ENCODE results near the gene GTPBP3.

GTPBP3 gene

DNA sequence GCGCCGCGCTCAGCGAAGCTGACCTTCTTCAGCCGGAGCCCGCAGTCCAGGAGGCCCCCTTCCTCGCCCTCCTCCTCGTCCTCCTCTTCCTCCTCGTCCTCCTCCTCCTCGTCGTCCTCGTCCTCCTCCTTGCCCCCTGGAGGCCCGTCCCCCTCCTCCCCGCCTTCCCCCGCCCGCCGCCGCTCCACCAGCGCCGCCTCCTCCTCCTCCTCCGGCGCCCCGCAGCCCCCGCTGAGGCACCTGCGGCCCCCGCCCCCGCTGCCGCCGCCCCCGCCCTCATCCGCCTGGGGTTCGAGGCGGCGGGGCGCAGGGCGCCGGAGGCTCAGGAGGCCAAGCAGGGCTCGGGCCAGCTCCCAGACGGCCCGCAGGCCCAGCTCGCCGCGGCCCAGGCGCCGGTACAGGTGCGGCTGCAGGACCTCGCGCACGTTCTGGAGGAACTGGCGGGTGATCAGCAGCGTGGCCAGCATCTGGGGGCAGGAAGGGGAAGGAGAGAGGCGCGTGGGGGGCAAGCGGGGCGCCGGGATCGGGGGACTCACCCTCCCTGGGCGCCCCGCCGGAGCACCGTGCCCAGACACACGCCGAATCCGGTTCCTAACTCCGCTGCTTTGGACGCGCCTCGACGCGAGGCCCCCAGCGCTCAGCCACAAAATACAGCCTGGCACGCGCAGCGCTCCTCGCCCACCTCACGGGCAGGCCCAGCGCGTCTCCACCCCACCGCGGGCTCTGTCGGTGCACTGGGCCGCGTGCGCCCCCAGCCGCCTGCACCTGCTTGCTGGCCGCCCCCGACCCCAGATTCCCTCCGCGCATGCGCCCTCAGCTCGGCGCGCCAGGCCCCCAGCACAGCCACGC lies 8.6 kb upstream of the GTPBP3 start:
- DNase-seq: no peak

DNA sequence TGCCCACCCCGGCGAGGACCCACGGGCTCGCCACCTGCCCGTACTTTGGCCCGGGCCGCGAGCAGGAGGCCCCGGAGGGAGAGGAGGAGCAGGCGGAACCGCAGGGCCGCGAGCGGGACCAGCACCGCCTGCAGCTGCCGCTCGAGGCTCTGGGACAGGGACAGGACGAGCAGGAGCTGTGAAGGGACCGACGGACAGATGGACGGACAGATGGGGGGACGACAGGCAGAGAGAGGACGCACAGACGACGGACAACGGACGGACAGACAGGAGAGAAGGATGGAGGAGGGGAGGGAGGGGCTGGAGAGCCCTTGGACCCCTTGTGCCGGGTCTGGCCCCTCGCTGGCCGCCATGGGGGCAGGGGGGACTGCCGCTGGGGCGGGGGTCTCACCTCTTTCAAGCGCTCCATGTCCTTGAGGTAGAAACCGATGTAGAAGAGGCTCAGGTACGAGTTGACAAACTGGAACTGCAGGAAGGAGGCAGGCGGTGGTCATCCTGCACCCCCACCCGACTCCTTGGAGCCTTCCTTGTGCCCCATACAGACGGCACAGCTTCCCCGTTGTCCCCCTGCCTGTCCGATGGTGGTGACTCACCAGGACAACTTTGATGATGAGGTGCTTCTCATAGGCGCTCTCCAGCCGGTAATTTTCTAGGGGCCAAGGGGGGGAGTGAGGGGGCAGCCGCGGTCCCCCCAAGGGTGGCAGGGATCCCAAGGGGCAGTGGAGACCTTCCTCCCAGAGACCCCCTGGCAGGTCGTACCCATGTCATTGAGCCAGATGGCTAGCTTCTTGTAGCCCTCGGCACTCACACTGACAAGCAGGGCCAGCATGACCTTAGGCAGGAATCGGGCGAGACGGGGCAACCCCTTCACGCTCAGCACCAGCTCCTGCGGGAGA lies 7.7 kb upstream of the GTPBP3 start:
- no peak for DNase-seq

DNA sequence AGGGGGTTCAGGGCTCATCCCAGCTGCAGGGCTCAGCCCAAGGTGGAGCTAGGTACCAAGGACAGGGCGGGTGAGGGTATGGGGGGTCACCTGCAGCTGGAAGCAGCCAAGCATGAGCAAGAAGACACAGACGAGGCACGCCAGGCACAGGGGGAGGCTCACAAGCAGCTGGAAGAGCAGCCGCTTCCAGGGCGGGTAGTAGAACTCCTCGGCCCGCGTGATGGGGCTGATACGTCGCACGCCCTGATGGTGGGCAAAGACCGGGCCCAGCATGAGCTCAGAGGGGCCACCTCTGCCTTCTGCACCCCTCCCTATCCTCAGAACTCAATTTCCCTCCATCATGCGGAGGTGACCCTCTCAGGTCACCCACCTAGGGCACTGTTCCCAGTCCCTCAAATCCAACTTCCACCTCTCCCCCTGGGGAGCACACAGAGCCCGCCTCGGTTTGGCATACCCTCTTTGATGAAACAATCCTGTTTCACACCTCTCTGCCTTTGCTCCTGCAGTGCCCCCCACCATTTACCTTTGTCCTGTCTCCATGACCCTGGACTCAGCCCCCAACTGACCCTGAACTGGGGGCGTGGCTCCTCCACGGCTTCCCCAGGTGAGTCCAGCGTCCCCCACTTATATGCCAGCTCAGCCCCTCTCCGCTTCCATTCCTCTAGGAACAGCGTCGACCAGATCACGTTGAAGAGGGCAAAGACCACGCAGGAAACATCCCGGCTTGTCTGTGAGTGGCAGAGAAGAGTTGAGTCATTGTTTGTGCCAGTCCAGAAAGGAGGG lies 6.9 kb upstream of the GTPBP3 start:
- no peak for DNase-seq

GRCh38 chr19:17331045-17331558 lies 6.3 kb upstream of the GTPBP3 start:
- no peak for DNase-seq

- DNase-seq: no peak
Measured at GRCh38 chr19:17332360-17332676, 5.0 kb upstream of the GTPBP3 start.

DNA sequence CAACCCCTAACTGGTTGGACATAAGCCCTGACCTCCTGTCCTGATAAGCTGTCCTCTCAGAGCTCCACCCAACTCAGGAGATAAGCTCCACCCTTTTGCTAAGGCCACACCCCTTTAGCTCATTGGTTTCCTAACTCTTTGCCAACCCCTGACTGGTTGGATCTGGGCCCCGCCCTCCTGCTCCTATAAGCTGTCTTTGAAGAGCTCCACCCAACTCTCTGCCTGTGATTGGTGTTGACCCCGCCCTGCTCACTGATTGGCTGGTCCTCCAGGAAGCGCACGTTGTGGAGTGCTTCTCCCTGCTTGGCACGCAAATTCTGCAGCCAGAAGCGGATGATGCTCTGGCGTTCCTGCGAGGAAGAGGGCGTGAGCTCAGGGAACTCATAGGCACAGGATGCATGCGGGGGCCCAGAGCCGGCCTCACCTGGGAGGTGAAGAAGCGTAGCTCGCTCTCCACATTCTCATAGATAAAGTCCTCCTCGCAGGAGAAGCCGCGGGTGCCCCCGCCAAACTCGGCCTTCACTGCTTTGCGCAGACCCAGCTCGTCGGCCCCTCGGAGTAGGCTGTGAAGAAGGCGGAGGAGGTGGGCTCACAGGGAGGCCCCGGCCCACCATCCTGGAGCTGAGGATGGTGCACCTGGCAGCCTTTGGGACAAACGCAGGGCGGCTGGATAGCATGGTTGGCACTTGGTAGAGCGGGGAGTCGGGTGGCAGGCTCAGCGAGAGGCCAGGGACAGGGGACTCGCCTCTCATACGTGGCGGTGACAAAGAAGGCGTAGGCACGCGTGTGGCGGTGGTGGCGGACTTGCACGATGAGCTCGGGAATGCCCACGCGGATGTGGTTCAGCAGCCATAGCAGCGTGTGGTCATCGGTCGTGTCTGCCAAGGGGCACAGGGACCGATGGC lies 4.4 kb upstream of the GTPBP3 start:
- peak; percentile 55 for DNase-seq

DNA sequence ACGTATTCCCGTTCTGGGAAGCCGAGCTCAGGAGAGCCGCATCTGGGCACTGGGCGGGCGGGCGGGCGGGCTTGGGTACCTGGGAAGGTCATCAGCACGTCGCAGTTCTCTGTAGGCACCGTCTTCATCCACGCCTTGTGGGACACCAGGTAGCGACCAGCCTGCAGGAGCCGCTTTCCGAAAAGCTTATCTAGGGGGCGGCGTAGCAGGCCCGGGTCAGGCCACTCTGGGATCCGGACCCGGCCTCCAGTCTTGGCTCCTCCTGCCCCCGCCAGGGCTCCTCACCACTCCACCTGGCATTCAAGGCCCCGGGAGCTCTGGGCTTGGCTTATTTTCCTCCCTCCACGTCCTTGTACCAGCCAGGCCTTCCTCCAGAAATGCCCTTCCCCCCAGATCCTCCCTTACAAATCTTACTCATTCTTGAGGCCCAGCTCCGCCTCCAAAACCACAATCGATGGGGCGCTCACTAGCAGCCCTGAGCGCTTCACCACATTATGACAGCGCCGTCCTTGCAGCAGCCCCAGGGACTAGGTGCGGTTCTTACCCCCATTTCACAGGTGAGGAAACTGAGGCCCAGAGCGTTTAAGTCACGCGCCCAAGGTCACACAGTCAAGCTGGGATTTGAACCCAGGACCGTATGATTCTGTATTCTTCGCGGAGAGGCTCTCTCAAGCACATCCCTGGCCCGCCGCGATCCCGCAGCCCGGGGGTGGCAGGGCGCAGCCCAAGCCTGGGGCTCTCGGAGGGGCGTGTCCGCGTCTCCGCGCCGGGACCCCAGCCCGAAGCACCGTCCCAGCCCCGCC lies 3.5 kb upstream of the GTPBP3 start:
- peak; percentile 89 for DNase-seq

GRCh38 chr19:17334414-17335409 lies 2.6 kb upstream of the GTPBP3 start, which contains the start of gene ANO8:
Gene ANO8 (minus strand): TSS chr19:17334855. CDS start chr19:17334670, 185 bp downstream.
- peak; percentile 99 for DNase-seq

DNA sequence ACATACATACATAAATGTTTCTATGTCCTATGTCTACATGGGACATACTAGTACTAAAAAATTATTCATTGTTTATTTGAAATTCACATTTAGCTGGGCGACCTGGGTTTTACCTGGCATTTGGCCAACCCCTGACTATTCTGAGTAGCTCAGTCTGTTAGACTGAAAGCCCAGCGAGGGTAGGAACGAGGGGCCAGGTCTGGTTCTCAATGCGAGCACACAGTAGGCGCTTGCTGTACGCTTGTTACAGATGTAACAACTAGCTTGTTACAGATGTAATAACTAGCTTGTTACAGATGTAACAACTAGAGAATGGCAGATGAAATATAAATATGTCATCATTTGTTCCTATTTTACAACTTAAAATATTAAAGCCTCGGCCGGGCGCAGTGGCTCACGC lies 1.8 kb upstream of the GTPBP3 start:
- DNase-seq: no peak

DNA sequence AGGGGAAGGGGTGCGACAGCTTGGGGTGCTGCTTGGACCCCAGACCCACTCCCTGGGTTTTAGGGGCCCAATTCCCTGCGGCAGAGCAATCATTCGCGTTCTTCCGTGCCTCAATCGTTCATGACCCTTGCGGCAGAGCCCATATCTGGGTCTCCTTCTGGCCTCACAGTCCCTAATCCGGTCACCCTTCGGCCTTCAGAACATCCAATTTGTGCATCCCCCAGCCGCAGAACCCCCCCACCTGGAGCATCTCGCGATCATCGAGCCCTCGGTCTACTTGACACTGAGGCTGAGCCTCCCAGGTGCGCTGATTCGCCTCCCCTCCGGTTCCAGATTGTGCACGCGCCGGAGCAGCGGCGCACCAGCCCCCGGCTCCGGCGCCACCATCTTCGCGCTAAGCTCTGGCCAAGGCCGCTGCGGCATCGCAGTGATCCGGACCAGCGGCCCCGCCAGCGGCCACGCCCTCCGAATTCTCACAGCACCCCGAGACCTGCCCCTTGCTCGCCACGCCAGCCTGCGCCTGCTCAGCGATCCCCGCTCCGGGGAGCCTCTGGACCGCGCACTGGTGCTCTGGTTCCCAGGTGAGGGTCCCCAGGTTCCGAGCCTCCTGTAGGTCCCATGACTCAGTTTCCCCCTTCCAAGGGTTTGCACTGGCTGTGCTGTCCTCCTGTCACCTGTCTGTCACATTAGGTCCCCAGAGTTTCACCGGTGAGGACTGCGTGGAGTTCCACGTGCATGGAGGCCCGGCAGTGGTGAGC lies 501 bp downstream of the GTPBP3 start:
- no peak for DNase-seq

DNA sequence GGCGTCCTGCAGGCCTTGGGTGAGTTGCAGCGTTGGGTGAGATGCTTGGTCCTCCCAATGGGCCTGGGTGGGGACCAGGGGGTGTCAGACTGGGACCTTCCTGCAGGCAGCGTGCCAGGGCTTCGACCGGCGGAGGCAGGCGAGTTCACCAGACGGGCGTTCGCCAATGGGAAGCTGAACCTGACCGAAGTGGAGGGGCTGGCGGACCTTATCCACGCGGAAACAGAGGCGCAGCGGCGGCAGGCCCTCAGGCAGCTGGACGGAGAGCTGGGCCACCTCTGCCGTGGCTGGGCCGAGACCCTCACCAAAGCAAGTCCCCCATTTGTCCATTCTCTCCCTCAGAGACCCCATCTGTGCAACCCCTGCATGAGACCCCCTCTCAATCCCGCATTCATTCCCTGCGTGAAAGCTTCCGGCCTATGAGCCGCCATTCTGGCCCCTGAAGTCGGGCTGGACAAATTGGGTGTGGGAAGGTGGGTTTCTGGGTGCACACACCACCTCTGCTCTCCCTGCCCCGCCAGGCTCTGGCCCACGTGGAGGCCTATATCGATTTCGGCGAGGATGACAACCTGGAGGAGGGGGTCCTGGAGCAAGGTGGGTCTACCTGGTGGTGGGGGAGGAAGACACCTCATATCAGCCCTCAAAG lies 1.2 kb downstream of the GTPBP3 start:
- DNase-seq: no peak

DNA sequence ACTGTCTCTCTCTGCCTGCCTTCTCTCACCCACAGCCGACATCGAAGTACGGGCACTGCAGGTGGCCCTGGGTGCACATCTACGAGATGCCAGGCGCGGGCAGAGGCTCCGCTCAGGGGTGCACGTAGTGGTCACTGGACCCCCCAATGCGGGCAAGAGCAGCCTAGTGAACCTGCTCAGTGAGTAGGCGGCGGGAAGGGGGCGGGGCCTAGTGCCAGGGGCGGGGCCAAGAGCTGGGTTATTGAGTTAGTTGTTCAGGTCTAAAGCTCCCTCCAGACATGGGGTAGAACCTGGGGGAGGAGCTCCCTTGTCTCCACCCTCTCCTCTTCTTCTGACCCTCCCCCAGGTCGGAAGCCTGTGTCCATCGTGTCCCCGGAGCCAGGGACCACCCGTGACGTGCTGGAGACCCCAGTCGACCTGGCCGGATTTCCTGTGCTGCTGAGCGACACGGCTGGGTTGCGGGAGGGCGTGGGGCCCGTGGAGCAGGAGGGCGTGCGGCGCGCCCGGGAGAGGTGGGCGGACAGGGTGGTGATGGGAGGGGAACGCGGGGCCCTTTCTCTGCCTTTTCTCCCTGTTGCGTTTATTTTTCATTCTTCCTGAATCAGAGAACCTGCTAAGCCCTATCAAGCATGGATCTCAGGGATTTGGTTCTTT lies 1.9 kb downstream of the GTPBP3 start:
- no peak for DNase-seq

DNA sequence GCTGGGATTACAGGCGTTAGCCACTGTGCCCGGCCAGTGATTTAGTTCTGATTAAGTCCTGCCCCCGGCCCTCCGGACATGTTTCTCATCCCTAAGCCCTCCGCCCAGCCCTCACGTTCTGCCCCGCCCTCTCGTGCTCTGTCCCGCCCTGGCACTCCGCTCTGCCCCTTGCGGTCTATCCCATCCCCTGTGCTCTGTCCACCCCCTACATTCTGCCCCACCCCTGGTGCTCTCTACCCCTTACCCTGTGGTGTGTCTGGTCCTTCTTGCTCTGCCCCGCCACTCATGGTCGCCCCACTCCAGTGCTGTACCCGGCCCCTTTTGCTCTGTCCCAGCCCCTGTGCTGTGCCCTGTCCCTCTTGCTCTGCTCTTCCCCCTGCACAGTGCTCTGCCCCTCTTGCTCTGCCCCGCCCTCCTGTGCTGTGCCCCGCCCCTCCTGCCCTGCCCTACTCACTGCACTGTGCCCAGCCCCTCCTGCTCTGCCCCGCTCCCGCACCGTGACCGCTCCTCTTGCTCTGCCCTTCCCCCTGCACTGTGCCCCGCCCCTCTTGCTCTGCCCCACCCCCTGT lies 3.0 kb downstream of the GTPBP3 start:
- DNase-seq: no peak

GRCh38 chr19:17340871-17341357 lies 3.6 kb downstream of the GTPBP3 start:
- DNase-seq: no peak

- no peak for DNase-seq
Measured at GRCh38 chr19:17341386-17341785, 4.0 kb downstream of the GTPBP3 start.

GRCh38 chr19:17341845-17342244 lies 4.5 kb downstream of the GTPBP3 start:
- DNase-seq: no peak

DNA sequence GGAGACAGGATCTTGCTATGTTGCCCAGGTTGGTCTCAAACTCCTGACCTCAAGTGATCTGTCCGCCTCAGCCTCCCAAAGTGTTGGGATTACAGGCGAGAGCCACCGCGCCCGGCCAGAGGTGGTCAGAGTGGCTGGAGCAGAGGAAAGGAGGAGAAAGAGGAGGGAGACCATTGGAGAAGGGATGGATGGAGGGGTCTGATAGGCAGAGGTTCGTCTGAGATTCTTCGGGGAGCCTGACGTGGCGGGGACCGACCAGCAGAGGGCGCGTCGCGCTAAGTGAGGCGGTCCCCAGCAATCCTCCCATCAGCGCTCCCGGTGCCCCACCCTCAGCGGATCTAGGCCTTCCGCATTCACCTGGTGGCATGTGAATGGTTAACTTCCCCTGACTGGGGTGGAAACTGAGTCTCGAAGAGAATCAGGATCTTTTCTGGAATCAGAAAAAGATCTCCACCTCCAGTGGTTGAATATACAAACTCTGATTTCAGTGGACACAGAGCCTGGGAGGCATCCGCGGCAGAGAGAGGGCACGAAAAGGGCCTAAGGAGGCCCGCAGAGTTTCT lies 8.8 kb downstream of the GTPBP3 start:
- DNase-seq: peak; percentile 51
